SK-N-SH treated with all-trans-retinoic acid at 6 μM for 48 hours (cell line): ENCODE measurements around the gene ERO1B.

Source experiments
- ARNTL ChIP-seq: fragments of 450-650 bp; formaldehyde crosslinking; IDR thresholded peaks from 2 replicates; pipeline ENCODE4 v1.5.0; 2020; ENCODE audit warnings: low read depth, mild to moderate bottlenecking, moderate library complexity, borderline replicate concordance
- BACH2 ChIP-seq: fragments of 250-450 bp; sonication (Bioruptor Pico); IDR thresholded peaks from 2 replicates; pipeline ENCODE4 v1.9.0; 2021; ENCODE audit warnings: mild to moderate bottlenecking, borderline replicate concordance
- CREB5 ChIP-seq: fragments of 250-450 bp; sonication (Bioruptor Pico); IDR thresholded peaks from 2 replicates; pipeline ENCODE4 v1.5.1; 2020; ENCODE audit warnings: low read depth, mild to moderate bottlenecking, moderate library complexity
- CSRNP3 ChIP-seq: fragments of 250-450 bp; sonication (Bioruptor Pico); IDR thresholded peaks from 2 replicates; pipeline ENCODE4 v1.5.1; 2021; ENCODE audit warnings: mild to moderate bottlenecking, moderate library complexity
- PATZ1 ChIP-seq: fragments of 250-450 bp; sonication (Bioruptor Pico); IDR thresholded peaks from 2 replicates; pipeline ENCODE4 v1.8.0; 2020; ENCODE audit warnings: mild to moderate bottlenecking, moderate library complexity, borderline replicate concordance
- PPARA ChIP-seq: fragments of 250-450 bp; sonication (Bioruptor Pico); IDR thresholded peaks from 2 replicates; pipeline ENCODE4 v1.5.0; 2020; ENCODE audit warnings: mild to moderate bottlenecking, borderline replicate concordance
- TOX ChIP-seq: fragments of 250-450 bp; sonication (Bioruptor Pico); IDR thresholded peaks from 2 replicates; pipeline ENCODE4 v1.8.0; 2021; ENCODE audit warnings: mild to moderate bottlenecking, moderate library complexity, borderline replicate concordance
- ZFP3 ChIP-seq: fragments of 250-450 bp; sonication (Bioruptor Pico); IDR thresholded peaks from 2 replicates; pipeline ENCODE4 v1.5.0; 2020; ENCODE audit warnings: mild to moderate bottlenecking, moderate library complexity
- ZNF565 ChIP-seq: fragments of 450-650 bp; formaldehyde crosslinking; conservative IDR thresholded peaks from 2 replicates; pipeline ENCODE4 v1.5.0; 2020; ENCODE audit warnings: low read depth, mild to moderate bottlenecking, moderate library complexity
- ZNF70 ChIP-seq: fragments of 450-650 bp; formaldehyde crosslinking; IDR thresholded peaks from 2 replicates; pipeline ENCODE4 v1.5.0; 2020; ENCODE audit warnings: mild to moderate bottlenecking, moderate library complexity

- TF ChIP-seq CSRNP3 (no peak), BACH2 (CRISPR knock-in tag) (no peak), ARNTL (CRISPR knock-in tag) (no peak), TOX (CRISPR knock-in tag) (no peak), ZNF70 (CRISPR knock-in tag) (no peak), PATZ1 (CRISPR knock-in tag) (no peak), CREB5 (no peak), ZNF565 (CRISPR knock-in tag) (no peak), PPARA (CRISPR knock-in tag) (no peak), ZFP3 (CRISPR knock-in tag) (no peak)
Measured at GRCh38 chr1:236304682-236305081, 22.9 kb upstream of the ERO1B start.
